K562 (cell line): ENCODE results near the gene SMARCD2. TPM values are rescaled to one million over a fixed set of nuclear protein-coding genes. Genes with fewer than 3 reads are reported as not detected.

Experiments
- ADNP ChIP-seq: fragments of 200-800 bp; sonication (Bioruptor generic); IDR thresholded peaks from 2 replicates; pipeline ENCODE4 v1.6.1; 2016; ENCODE audit warnings: missing genetic modification characterization, missing compliant biosample characterization
- ARID1B ChIP-seq: fragments of 450-650 bp; IDR thresholded peaks from 2 replicates; pipeline ENCODE4 v1.6.1; 2016; ENCODE audit warnings: antibody characterized with exemption, mild to moderate bottlenecking, inconsistent platforms
- BCOR ChIP-seq: fragments of 450-650 bp; IDR thresholded peaks from 2 replicates; pipeline ENCODE4 v1.6.1; 2016
- BRD9 ChIP-seq: fragments of 450-650 bp; IDR thresholded peaks from 2 replicates; pipeline ENCODE4 v1.6.1; 2018; ENCODE audit warnings: low read depth; ENCODE audit not compliant: partially characterized antibody
- CBX3 ChIP-seq, 2 experiments: IDR thresholded peaks; 1 replicate in 1 of 2; 2 replicates in 1 of 2; pipeline ENCODE4 v1.6.1; 2012; ENCODE audit warnings: inconsistent platforms in 2 of 2, low read length in 2 of 2, borderline replicate concordance in 1 of 2, control low read depth in 1 of 2
- CC2D1A ChIP-seq: fragments of 450-650 bp; IDR thresholded peaks from 2 replicates; pipeline ENCODE4 v1.6.1; 2017; ENCODE audit warnings: mild to moderate bottlenecking
- EP300 ChIP-seq: IDR thresholded peaks from 2 replicates; pipeline ENCODE4 v1.6.1; 2012; ENCODE audit warnings: low read length, improper control_type of control experiment
- GABPA ChIP-seq: fragments of 200-800 bp; sonication (Bioruptor generic); conservative IDR thresholded peaks from 2 replicates; pipeline ENCODE4 v1.6.1; 2016; ENCODE audit warnings: low read depth, missing genetic modification characterization, missing compliant biosample characterization
- HDGF ChIP-seq: fragments of 450-650 bp; IDR thresholded peaks from 2 replicates; pipeline ENCODE4 v1.6.1; 2016
- LARP7 ChIP-seq: fragments of 450-650 bp; IDR thresholded peaks from 2 replicates; pipeline ENCODE4 v1.6.1; 2016
- MLLT1 ChIP-seq, 2 experiments: fragments of 450-650 bp; IDR thresholded peaks; 2 replicates each; pipeline ENCODE4 v1.6.1; 2016
- NR2C2 ChIP-seq, 2 experiments: fragments of 200-800 bp in 1 of 2; sonication (Bioruptor generic) in 1 of 2; sonication (generic) in 1 of 2; formaldehyde crosslinking in 1 of 2; IDR thresholded peaks; 2 replicates each; pipeline versions ENCODE4 v1.6.1 to v1.8.0; 2016 to 2022; ENCODE audit warnings: mild to moderate bottlenecking in 1 of 2, missing compliant biosample characterization in 1 of 2, missing genetic modification characterization in 1 of 2, missing genetic modification reagents in 1 of 2
- PHF8 ChIP-seq: fragments of 200-600 bp; sonication (generic); IDR thresholded peaks from 2 replicates; pipeline ENCODE4 v1.6.1; 2012; ENCODE audit warnings: mixed run types, mild to moderate bottlenecking, inconsistent platforms, low read length, moderate library complexity, borderline replicate concordance
- POLR2AphosphoS5 ChIP-seq: IDR thresholded peaks from 2 replicates; pipeline ENCODE4 v1.6.1; 2011; ENCODE audit warnings: mild to moderate bottlenecking, low read depth, low read length, moderate library complexity; ENCODE audit not compliant: control insufficient read depth, insufficient read depth
- POLR2B ChIP-seq: fragments of 450-650 bp; IDR thresholded peaks from 2 replicates; pipeline ENCODE4 v1.6.1; 2018; ENCODE audit warnings: low read depth; ENCODE audit not compliant: partially characterized antibody
- SMARCE1 ChIP-seq: fragments of 450-650 bp; IDR thresholded peaks from 2 replicates; pipeline ENCODE4 v1.7.1; 2016; ENCODE audit warnings: mild to moderate bottlenecking
- SUPT5H ChIP-seq: fragments of 450-650 bp; IDR thresholded peaks from 2 replicates; pipeline ENCODE4 v1.6.1; 2016
- TFAP4 ChIP-seq: sonication (generic); formaldehyde crosslinking; IDR thresholded peaks from 2 replicates; pipeline ENCODE4 v1.8.0; 2022; ENCODE audit warnings: missing genetic modification reagents, mild to moderate bottlenecking, moderate library complexity, borderline replicate concordance
- ZBTB43 ChIP-seq: sonication (generic); formaldehyde crosslinking; IDR thresholded peaks from 2 replicates; pipeline ENCODE4 v1.8.0; 2023; ENCODE audit warnings: mild to moderate bottlenecking, missing genetic modification reagents
- ZNF12 ChIP-seq: sonication (generic); formaldehyde crosslinking; IDR thresholded peaks from 2 replicates; pipeline ENCODE4 v1.4.0; 2020; ENCODE audit warnings: mild to moderate bottlenecking, missing genetic modification reagents
- ZNF384 ChIP-seq: IDR thresholded peaks from 2 replicates; pipeline ENCODE4 v1.6.1; 2012; ENCODE audit warnings: low read depth, low read length, improper control_type of control experiment
- ZNF589 ChIP-seq: fragments of 200-800 bp; sonication (Bioruptor generic); IDR thresholded peaks from 2 replicates; pipeline ENCODE4 v1.6.1; 2016; ENCODE audit warnings: low read depth, missing genetic modification characterization, missing compliant biosample characterization
- polyA plus RNA-seq, 8 experiments: library from polyadenylated mRNA; depleted of rRNA in 4 of 8; stranded (reverse) in 5 of 8; unstranded in 3 of 8; fragments of >200 nt; fragmentation: Nextera tagmentation in 2 of 8; fragmentation: Illumina TruSeq in 1 of 8; extraction: Ambion mirVana in 2 of 8; extraction: Trizol in 1 of 8; gene quantifications; 2 replicates each; pipeline versions ENCODE4 v1.2.1 to v1.2.3, GENCODE V29; 2011 to 2014; ENCODE audit warnings: inconsistent platforms in 1 of 8, missing spikeins in 1 of 8
- total RNA-seq, 7 experiments: library from RNA; depleted of rRNA in 6 of 7; stranded (reverse); fragments of >200 nt in 6 of 7; fragmentation: Illumina TruSeq in 2 of 7; extraction: Trizol in 2 of 7; gene quantifications; 2 replicates each; pipeline versions ENCODE4 v1.2.1 to v1.2.3, GENCODE V29; 2011 to 2021; ENCODE audit warnings: low replicate concordance in 1 of 7

SMARCD2 gene
- total and polyA plus RNA-seq, 9 of the 15 experiments (the other 6 are each of a cell fraction or from before 2014, with no cell fraction given), result 1.7 to 114 (median 90.3) TPM

- TF ChIP-seq POLR2AphosphoS5 (peak; percentile 1; the same call in 1 of the 2 replicates), MLLT1 (IDR thresholded peaks at IDR 0.05) (0 out of 4 replicates have a peak, but pooled peaks of 1 of the 2 experiments have one; percentile 60), ZNF12 (0 out of 2 replicates have a peak, but pooled peaks have one; percentile 59), POLR2B (peak; percentile 2), SUPT5H (peak; percentile 5; the same call in 1 of the 2 replicates), PHF8 (peak; percentile 11; the same call in 1 of the 2 replicates), ZNF384 (peak; percentile 82), CC2D1A (0 out of 2 replicates have a peak, but pooled peaks have one; percentile 23), BRD9 (peak; percentile 60), SMARCE1 (0 out of 2 replicates have a peak, but pooled peaks have one; percentile 33), CBX3 (IDR thresholded peaks at IDR 0.05; ENCODE audit: borderline replicate concordance in 1 of 2, low read length in 2 of 2) (0 out of 3 replicates have a peak, but pooled peaks of 1 of the 2 experiments have one; percentile 2), LARP7 (0 out of 2 replicates have a peak, but pooled peaks have one; percentile 63), BCOR (peak; percentile 92), HDGF (0 out of 2 replicates have a peak, but pooled peaks have one; percentile 39), TFAP4 (CRISPR knock-in tag) (peak; percentile 24), ARID1B (peak; percentile 24), ZBTB43 (CRISPR knock-in tag) (0 out of 2 replicates have a peak, but pooled peaks have one; percentile 24), EP300 (0 out of 2 replicates have a peak, but pooled peaks have one; percentile 6), GABPA (tag) (peak; percentile 85; the same call in 1 of the 2 replicates), ADNP (peak; percentile 98), ZNF589 (CRISPR knock-in tag) (peak; percentile 4; the same call in 1 of the 2 replicates), NR2C2 (CRISPR knock-in tag; IDR thresholded peaks at IDR 0.05) (0 out of 2 replicates have a peak, but pooled peaks have one; percentile 73), NR2C2 (tag; IDR thresholded peaks at IDR 0.05) (peak; percentile 99)
These were observed 953 bp upstream of the SMARCD2 start (continued) for GRCh38 chr17:63843387-63843888.
